Breast epithelium (tissue), 4 donors: ENCODE measurements around the gene IQCF2. TPM values are rescaled to one million over a fixed set of nuclear protein-coding genes. Genes with fewer than 3 reads are reported as not detected.
"Not testable (repeated sequence)": the region's sequence is repeated elsewhere in the genome, so short reads cannot be mapped to it uniquely, and the experiment has no call there.

ENCODE experiments used
- DNase-seq, 2 donors: peaks; one replicate each; pipeline ENCODE4 v3.0.0-alpha.2; 2019; ENCODE audit warnings: low spot score in 2 of 2
- H3K27ac ChIP-seq, 2 donors: fragments of 200-600 bp; sonication (generic) in 1 of 2; one replicate each; pipeline ENCODE4 v1.5.1; 2016 to 2019; ENCODE audit warnings: mild to moderate bottlenecking in 1 of 2
- H3K27me3 ChIP-seq, 2 donors: fragments of 200-600 bp; sonication (generic) in 1 of 2; one replicate each; pipeline versions ENCODE4 v1.5.1 to v1.6.0; 2017 to 2019; ENCODE audit warnings: control low read depth in 1 of 2, mild to moderate bottlenecking in 1 of 2
- H3K36me3 ChIP-seq: fragments of 200-600 bp; one replicate; pipeline ENCODE4 v1.5.1; 2019
- H3K4me1 ChIP-seq, 2 donors: fragments of 200-600 bp; sonication (generic); one replicate each; pipeline ENCODE4 v1.5.1; 2016 to 2019; ENCODE audit warnings: control low read depth in 1 of 2
- H3K4me3 ChIP-seq, 3 donors: fragments of 200-600 bp; sonication (generic); 1 replicate in 2 of 3; 2 replicates in 1 of 3; pipeline ENCODE4 v1.5.1; 2016 to 2019; ENCODE audit warnings: mild to moderate bottlenecking in 3 of 3, moderate library complexity in 2 of 3
- H3K9me3 ChIP-seq, 2 donors: fragments of 200-600 bp; sonication (generic) in 1 of 2; one replicate each; pipeline ENCODE4 v1.5.1; 2016 to 2019; ENCODE audit warnings: control low read depth in 1 of 2
- CTCF ChIP-seq, 3 donors: fragments of 450-650 bp; IDR thresholded peaks; one replicate each; pipeline ENCODE4 v1.5.1; 2016 to 2017; ENCODE audit warnings: antibody characterized with exemption in 3 of 3, mild to moderate bottlenecking in 3 of 3, moderate library complexity in 3 of 3
- POLR2A ChIP-seq: fragments of 450-650 bp; IDR thresholded peaks from one replicate; pipeline ENCODE4 v1.6.1; 2016; ENCODE audit warnings: antibody characterized with exemption, mild to moderate bottlenecking, moderate library complexity
- POLR2AphosphoS5 ChIP-seq, 3 donors: sonication (generic); formaldehyde crosslinking; IDR thresholded peaks; one replicate each; pipeline ENCODE4 v1.6.1; 2017; ENCODE audit warnings: antibody characterized with exemption in 3 of 3
- intact Hi-C: fragments of 100-400 bp; cut with DNase I; formaldehyde crosslinking; loops from one replicate; pipeline ENCODE4 v1.15.1; 2023; ENCODE audit warnings: low total_unique reads
- total RNA-seq, 3 donors: library from RNA; depleted of rRNA; stranded (reverse); fragments of >200 nt; gene quantifications; one replicate each; pipeline ENCODE4 v1.1.0, GENCODE V29; 2016

The IQCF2 gene
- total RNA-seq, 3 donors from 2014 or later, result not detected

GRCh38 chr3:51891242-51892039 is 30.0 kb downstream of the IQCF2 start:
- H3K4me1 ChIP-seq, result no peaks in the 10 kb centered on the region
- H3K9me3 ChIP-seq, result no peaks in the 10 kb centered on the region
- H3K36me3 ChIP-seq, result no peaks in the 10 kb centered on the region
- TF ChIP-seq POLR2AphosphoS5 (IDR thresholded peaks at IDR 0.05) (no peak), CTCF (IDR thresholded peaks at IDR 0.05) (no peak), POLR2A (no peak)
- intact Hi-C loops, result no loop called here
- no peak overlapping the region for H3K4me3 ChIP-seq
- no peaks in the 10 kb centered on the region for H3K27me3 ChIP-seq
- H3K27ac ChIP-seq, result no peak overlapping the region
- DNase-seq, result no peak

GRCh38 chr3:51894391-51894790 is 33.0 kb downstream of the IQCF2 start:
- no peak overlapping the region for H3K4me3 ChIP-seq
- intact Hi-C loops, result no loop called here
- no peak for TF ChIP-seq POLR2AphosphoS5 (IDR thresholded peaks at IDR 0.05)
- no peak for TF ChIP-seq POLR2A
- no peak for TF ChIP-seq CTCF (IDR thresholded peaks at IDR 0.05)

GRCh38 chr3:51894939-51895338 is 33.5 kb downstream of the IQCF2 start:
- DNase-seq, result no peak
- intact Hi-C loops, result no loop called here
- TF ChIP-seq POLR2A (no peak), CTCF (IDR thresholded peaks at IDR 0.05) (no peak), POLR2AphosphoS5 (IDR thresholded peaks at IDR 0.05) (no peak)
- Histone ChIP-seq H3K4me1 (no peaks in the 10 kb centered on the region), H3K36me3 (no peaks in the 10 kb centered on the region), H3K27me3 (no peaks in the 10 kb centered on the region), H3K27ac (no peak overlapping the region), H3K4me3 (no peak overlapping the region), H3K9me3 (no peaks in the 10 kb centered on the region)

More at GRCh38 chr3:51894391-51894790, 33.0 kb downstream of the IQCF2 start:
- Histone ChIP-seq H3K4me1 (no peaks in the 10 kb centered on the region), H3K27me3 (no peaks in the 10 kb centered on the region), H3K36me3 (no peaks in the 10 kb centered on the region), H3K9me3 (no peaks in the 10 kb centered on the region), H3K27ac (no peak overlapping the region)
- no peak for DNase-seq

- no peak for DNase-seq
- no peaks in the 10 kb centered on the region for H3K4me1 ChIP-seq
- H3K27ac ChIP-seq, result no peak overlapping the region
- no peak overlapping the region for H3K4me3 ChIP-seq
- intact Hi-C loops, result no loop called here
- H3K27me3 ChIP-seq, result no peaks in the 10 kb centered on the region
- H3K9me3 ChIP-seq, result no peaks in the 10 kb centered on the region
- no peaks in the 10 kb centered on the region for H3K36me3 ChIP-seq
- TF ChIP-seq POLR2A (no peak), CTCF (IDR thresholded peaks at IDR 0.05) (no peak), POLR2AphosphoS5 (IDR thresholded peaks at IDR 0.05) (no peak)
These were observed 35.3 kb downstream of the IQCF2 start for GRCh38 chr3:51896607-51897305.

GRCh38 chr3:51897391-51897790 is 36.0 kb downstream of the IQCF2 start:
- TF ChIP-seq POLR2A (no peak), CTCF (IDR thresholded peaks at IDR 0.05) (no peak), POLR2AphosphoS5 (IDR thresholded peaks at IDR 0.05) (no peak)
- no peaks in the 10 kb centered on the region for H3K4me1 ChIP-seq
- H3K27ac ChIP-seq, result no peak overlapping the region
- H3K36me3 ChIP-seq, result no peaks in the 10 kb centered on the region
- H3K9me3 ChIP-seq, result no peaks in the 10 kb centered on the region
- H3K4me3 ChIP-seq, result no peak overlapping the region
- H3K27me3 ChIP-seq, result no peaks in the 10 kb centered on the region
- intact Hi-C loops, result no loop called here
- DNase-seq, result no peak

GRCh38 chr3:51900043-51900442 is 38.6 kb downstream of the IQCF2 start:
- H3K9me3 ChIP-seq, H3K4me1 ChIP-seq, H3K27me3 ChIP-seq, DNase-seq, H3K27ac ChIP-seq, H3K36me3 ChIP-seq, H3K4me3 ChIP-seq: not testable (repeated sequence)
- intact Hi-C loops, result loop anchor here (5.0 kb wide), 1 partner anchor 1237 kb away; no protein-coding TSS in a partner anchor

- not testable (repeated sequence) for H3K36me3 ChIP-seq, H3K27me3 ChIP-seq, H3K4me1 ChIP-seq, DNase-seq, H3K4me3 ChIP-seq, H3K9me3 ChIP-seq, H3K27ac ChIP-seq
- intact Hi-C loops, result loop anchor here (5.0 kb wide), 1 partner anchor 1235 kb away; no protein-coding TSS in a partner anchor
These were observed 40.9 kb downstream of the IQCF2 start for GRCh38 chr3:51902361-51902760.
